Type B pancreatic cell (in vitro differentiated cells): ENCODE measurements around the gene KCNJ9. TPM values are rescaled to one million over a fixed set of nuclear protein-coding genes. Genes with fewer than 3 reads are reported as not detected.

Experiments
- DNase-seq: peaks from one replicate; pipeline ENCODE4 v3.0.0; 2021; ENCODE audit warnings: mixed read lengths; ENCODE audit not compliant: unreplicated experiment; ENCODE audit errors: extremely low spot score
- H3K27ac Mint-ChIP-seq: 2 replicates; pipeline ENCODE4 v1.8.0; 2021; ENCODE audit warnings: mild to moderate bottlenecking, mixed read lengths
- H3K27me3 Mint-ChIP-seq: 2 replicates; pipeline ENCODE4 v1.8.0; 2021; ENCODE audit warnings: mixed read lengths
- H3K36me3 Mint-ChIP-seq: 2 replicates; pipeline ENCODE4 v1.8.0; 2021; ENCODE audit warnings: mixed read lengths
- H3K4me1 Mint-ChIP-seq: one replicate; pipeline ENCODE4 v1.8.0; 2021; ENCODE audit warnings: mixed read lengths; ENCODE audit not compliant: unreplicated experiment
- H3K4me3 Mint-ChIP-seq: 2 replicates; pipeline ENCODE4 v1.8.0; 2021; ENCODE audit warnings: mild to moderate bottlenecking, mixed read lengths
- H3K9me3 Mint-ChIP-seq: 2 replicates; pipeline ENCODE4 v1.8.0; 2021; ENCODE audit warnings: mixed read lengths
- CTCF ChIP-seq: fragments of 200-600 bp; sonication (generic); conservative IDR thresholded peaks from 2 replicates; pipeline ENCODE4 v1.5.0; 2021; ENCODE audit warnings: antibody characterized with exemption, mild to moderate bottlenecking
- total RNA-seq: library from RNA; stranded (reverse); gene quantifications from 2 replicates; pipeline ENCODE4 v1.2.1, GENCODE V29; 2021; ENCODE audit warnings: low replicate concordance

The KCNJ9 gene
- total RNA-seq, 1 donor from 2014 or later = not detected

- Mint-ChIP-seq H3K9me3 (no peaks in the 10 kb centered on the region), H3K4me1 (no peaks in the 10 kb centered on the region), H3K27me3 (peaks cover 10% of the 10 kb centered on the region), H3K27ac (no peak overlapping the region), H3K36me3 (no peaks in the 10 kb centered on the region), H3K4me3 (no peak overlapping the region)
- DNase-seq = no peak
- TF ChIP-seq CTCF = no peak
These were observed 55.0 kb downstream of the KCNJ9 start for GRCh38 chr1:160136121-160136925.

GRCh38 chr1:160136926-160137200 is 55.5 kb downstream of the KCNJ9 start:
- Mint-ChIP-seq H3K9me3 (no peaks in the 10 kb centered on the region), H3K36me3 (no peaks in the 10 kb centered on the region), H3K27me3 (peaks cover 9% of the 10 kb centered on the region), H3K4me3 (no peak overlapping the region), H3K27ac (no peak overlapping the region), H3K4me1 (no peaks in the 10 kb centered on the region)
- no peak for DNase-seq
- TF ChIP-seq CTCF = no peak

- Mint-ChIP-seq H3K27ac (no peak overlapping the region), H3K36me3 (no peaks in the 10 kb centered on the region), H3K4me1 (no peaks in the 10 kb centered on the region), H3K4me3 (no peak overlapping the region), H3K27me3 (peaks cover 4% of the 10 kb centered on the region), H3K9me3 (no peaks in the 10 kb centered on the region)
- TF ChIP-seq CTCF = no peak
- no peak for DNase-seq
These were observed 56.0 kb downstream of the KCNJ9 start for GRCh38 chr1:160137216-160137862.

- Mint-ChIP-seq H3K36me3 (no peaks in the 10 kb centered on the region), H3K4me1 (no peaks in the 10 kb centered on the region), H3K9me3 (no peaks in the 10 kb centered on the region), H3K4me3 (no peak overlapping the region), H3K27ac (peak overlapping the region; percentile 12), H3K27me3 (no peaks in the 10 kb centered on the region)
- DNase-seq = no peak
- no peak for TF ChIP-seq CTCF
These were observed 58.5 kb downstream of the KCNJ9 start for GRCh38 chr1:160139840-160140239.

Other genes starting within 250 kb of the KCNJ9 start
- not detected in 2 replicates for gene VSIG8, start 218.9 kb upstream of the KCNJ9 start, total RNA-seq
- gene CFAP45, start 181.4 kb upstream of the KCNJ9 start, total RNA-seq = 1.0 and 2.8 TPM in 2 replicates
- 138 and 208 TPM in 2 replicates for gene TAGLN2, start 156.0 kb upstream of the KCNJ9 start, total RNA-seq
- 36.4 and 44.3 TPM in 2 replicates for gene IGSF9, start 135.9 kb upstream of the KCNJ9 start, total RNA-seq
- gene SLAMF9, start 127.3 kb upstream of the KCNJ9 start, total RNA-seq = not detected in 2 replicates
- 9.4 and 12.0 TPM in 2 replicates for gene PIGM, start 49.5 kb upstream of the KCNJ9 start, total RNA-seq
- not detected in 2 replicates for gene KCNJ10, start 11.4 kb upstream of the KCNJ9 start, total RNA-seq
- 27.7 and 33.2 TPM in 2 replicates for gene IGSF8, start 17.1 kb downstream of the KCNJ9 start, total RNA-seq
- gene ATP1A2, start 34.2 kb downstream of the KCNJ9 start, total RNA-seq = 0.26 and 14.5 TPM in 2 replicates
- 0.27 and 1.3 TPM in 2 replicates for gene ATP1A4, start 70.1 kb downstream of the KCNJ9 start, total RNA-seq
- gene CASQ1, start 109.0 kb downstream of the KCNJ9 start, total RNA-seq = 0.46 and 1.4 TPM in 2 replicates
- 67.7 and 72.8 TPM in 2 replicates for gene PEA15, start 123.8 kb downstream of the KCNJ9 start, total RNA-seq
- gene DCAF8, start 181.0 kb downstream of the KCNJ9 start, total RNA-seq = 127 and 154 TPM in 2 replicates
- gene PEX19, start 203.6 kb downstream of the KCNJ9 start, total RNA-seq = 50.4 and 66.9 TPM in 2 replicates